Measurements from ENCODE around the gene MERTK.
A peak's percentile ranks its signal among the peaks of the same experiment; 100 is the strongest.
"Not testable (repeated sequence)": the region's sequence is repeated elsewhere in the genome, so short reads cannot be mapped to it uniquely, and the experiment has no call there.

MERTK gene

DNA sequence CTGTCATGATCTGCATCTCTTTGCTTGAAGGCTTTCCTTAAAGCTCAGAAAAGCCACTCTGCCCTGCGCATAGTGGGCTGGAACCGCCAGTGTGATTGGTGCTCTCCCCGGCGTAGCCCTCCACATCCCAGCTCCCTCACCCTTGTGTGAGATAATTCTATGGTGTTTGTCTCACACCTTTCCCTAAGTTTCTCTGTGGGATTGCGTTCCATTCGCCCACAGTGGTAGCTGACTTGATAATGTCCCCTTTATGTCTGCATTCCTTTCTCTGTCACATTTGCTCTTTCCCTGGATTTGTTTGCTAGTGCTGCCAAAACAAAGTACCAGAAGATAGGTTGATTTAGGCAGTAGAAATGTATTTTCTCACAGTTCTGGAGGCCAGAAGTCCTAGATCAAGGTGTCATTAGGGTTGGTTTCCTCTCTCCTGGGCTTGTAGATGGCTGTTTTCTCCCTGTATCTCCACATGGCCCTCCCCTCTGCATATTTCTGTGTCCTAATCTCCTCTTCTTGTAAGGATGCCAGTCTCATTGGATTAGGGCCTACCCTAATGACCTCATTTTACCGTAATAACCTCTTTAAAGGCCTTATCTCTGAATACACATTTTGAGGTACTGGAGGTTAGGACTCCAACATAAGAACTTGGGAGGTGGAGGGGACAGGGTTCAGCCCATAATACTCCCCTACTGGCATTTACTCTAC lies 149.3 kb downstream of the MERTK start:
- no peak for DNase-seq (ENCODE audit: low read depth)

DNA sequence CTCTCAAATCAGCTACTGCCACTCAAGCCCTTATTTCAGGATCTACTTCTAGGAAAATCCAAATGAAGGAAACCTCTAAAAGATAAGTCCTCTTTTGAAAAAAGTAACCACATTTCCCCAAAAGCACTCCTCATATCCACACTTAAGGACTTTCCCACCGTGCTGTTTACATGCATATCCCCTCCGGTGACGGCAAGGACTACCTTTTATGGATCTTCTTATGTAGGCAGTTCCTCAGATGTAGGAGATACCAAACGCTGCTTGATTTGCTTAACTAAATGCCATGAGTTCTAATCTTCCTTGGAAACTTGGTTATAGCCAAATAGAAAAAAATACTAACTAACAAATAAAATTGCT lies 149.8 kb downstream of the MERTK start:
- DNase-seq (ENCODE audit: low read depth), result no peak

DNA sequence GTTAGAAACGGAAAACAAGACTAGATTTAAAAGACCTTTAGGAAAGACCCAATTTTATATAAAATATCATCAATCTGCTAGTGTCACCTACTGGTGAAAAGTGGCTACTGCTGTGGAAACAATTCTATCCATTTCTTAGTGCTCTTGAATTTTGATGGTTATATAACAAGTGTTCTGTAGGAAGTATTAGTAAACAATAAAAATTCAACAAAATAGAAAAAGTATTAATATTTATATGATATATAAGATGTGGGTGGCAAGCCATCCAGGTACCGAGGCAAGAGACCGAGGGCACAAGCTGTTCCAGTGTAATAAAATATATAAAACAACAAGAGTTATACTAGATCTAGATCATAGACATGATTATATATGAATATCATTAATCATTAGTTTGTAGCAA lies 150.5 kb downstream of the MERTK start:
- no peak for DNase-seq (ENCODE audit: low read depth)

DNA sequence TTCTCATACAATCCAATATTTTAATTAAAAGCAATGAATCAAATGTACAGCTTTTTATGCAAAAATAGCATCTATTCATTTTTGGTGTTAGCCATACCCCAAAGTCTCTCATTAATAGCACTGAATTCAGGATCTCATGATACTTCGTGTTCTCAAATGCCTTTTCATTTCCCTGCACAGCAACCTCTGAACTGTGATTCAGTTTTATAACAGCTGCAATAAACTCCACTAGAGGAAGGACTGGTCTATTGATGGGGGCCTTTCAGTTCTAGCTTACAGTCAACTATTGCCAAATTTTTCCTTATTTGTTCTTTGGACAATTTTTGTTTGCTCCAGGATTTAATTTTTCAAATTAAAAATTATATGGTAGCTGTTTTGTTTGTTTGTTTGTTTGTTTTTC lies 151.9 kb downstream of the MERTK start:
- no peak for DNase-seq (ENCODE audit: low read depth)

DNA sequence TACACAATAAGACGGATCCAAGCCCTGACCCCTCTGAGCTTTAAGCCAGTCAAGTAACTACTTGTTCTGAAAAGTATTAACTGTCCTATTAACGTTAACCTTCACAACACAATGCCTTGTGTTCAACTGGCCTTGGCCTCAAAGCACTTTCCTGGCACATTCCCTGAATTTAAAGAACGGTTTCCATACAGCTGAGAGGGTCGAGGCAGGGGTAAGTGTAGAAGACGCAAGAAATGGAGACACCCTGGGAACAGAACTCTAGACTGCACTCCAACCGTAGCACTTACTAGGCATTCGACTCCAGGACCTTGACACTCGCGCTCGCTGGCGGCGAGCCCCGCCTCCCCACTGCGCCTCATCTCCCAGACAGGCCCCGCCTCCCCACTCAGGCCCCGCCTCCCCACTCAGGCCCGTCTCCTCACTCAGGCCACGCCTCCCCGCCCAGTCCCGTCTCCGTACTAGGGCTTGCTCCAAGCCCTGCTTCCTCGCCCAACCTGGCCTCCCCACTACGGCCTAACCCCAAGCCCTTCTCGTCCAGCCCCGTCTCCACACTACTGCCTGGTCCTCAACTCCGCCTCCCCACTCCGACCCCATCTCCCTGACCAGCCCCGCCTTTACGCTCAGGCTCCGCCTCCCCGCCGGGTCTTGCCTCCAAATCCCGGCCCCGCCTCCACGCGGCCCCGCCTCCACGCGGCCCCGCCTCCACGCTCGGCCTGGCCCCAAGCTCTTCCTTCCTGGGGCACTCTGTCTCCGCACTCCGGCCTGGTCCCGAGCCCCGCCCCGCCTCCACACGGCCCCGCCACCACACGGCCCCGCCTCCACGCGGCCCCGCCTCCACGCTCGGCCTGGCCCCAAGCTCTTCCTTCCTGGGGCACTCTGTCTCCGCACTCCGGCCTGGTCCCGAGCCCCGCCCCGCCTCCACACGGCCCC lies 155.8 kb downstream of the MERTK start:
- peak; percentile 94 for DNase-seq (ENCODE audit: low read depth)

DNA sequence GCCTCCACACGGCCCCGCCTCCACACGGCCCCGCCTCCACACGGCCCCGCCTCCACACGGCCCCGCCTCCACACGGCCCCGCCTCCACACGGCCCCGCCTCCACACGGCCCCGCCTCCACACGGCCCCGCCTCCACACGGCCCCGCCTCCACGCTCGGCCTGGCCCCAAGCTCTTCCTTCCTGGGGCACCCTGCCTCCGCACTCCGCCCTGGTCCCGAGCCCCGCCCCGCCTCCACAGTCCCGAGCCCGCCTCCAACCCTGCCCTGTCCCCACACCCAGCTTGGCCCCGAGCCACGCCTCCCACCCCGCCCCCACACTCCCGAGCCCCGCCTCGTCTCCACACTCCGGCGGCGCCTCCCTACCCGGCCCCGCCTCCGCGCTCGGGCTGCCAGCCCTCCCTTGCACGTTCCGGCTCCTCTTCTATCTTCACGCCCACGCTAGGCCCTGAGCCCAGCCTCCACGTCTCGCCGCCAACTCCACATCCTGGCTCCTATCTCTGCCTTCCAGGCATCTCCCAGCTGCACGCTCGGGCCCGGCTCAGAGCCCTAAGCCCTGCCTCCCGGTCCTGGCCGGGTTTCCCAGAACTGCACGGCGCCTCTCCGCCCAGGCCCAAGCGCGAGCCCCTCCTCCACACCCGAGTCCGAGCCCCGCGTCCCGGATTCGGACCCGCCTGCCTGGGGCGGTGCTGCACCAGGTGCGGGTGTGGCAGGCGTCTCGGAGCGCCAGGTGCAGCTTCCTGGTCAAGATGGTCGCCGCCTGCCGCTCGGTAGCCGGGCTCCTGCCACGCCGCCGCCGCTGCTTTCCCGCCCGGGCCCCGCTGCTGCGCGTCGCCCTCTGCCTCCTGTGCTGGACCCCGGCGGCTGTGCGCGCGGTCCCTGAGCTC lies 156.7 kb downstream of the MERTK start, which contains the start of gene TMEM87B:
TMEM87B (plus strand) TSS at position 423 of the 883 bp plus-strand sequence; CDS start at position 746, 323 bp downstream.
- peak; percentile 95 for DNase-seq (ENCODE audit: low read depth)

DNA sequence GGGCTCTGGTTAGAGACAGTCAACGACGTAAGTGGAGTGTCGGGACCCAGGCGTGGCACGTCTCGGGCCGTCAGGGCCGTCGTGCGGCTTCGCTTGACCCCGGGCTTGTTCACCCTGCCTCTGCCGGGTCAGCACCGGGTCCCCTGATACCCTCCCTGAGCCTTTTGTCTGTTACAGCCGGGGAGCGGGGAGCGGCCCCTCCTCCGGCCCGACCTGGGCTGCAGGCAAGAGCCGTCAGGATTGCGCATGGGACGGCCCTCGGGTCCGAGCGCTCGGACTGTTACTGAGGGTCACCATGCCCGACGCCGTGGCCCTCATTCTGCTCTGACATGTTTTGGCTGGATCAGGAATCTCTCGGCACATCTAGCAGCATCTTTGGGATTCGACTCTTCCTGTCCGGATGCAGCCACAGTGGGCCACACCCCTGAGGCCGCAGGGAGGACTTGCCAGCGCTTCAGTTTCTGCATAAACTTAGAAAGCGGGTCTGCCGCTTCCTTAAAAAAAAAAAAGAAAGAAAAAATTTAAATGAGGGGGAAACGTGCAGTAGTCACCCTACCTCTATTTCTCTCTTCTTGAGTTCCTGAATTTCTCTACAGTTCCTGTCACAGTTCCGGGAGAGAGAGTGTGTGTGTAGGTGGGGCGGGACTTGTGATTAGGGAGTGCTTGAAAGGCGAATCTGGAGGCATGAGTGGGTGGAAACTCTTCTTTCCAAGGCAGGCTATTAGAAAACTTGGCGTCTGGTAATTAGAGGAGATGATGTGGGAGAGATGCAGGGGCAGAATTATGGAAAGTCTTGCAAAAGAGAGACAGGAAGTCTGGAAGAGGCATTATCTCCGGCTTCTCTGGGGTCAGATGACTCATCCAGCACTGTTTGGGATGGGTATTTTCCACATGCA lies 157.6 kb downstream of the MERTK start:
- no peak for DNase-seq (ENCODE audit: low read depth)

DNA sequence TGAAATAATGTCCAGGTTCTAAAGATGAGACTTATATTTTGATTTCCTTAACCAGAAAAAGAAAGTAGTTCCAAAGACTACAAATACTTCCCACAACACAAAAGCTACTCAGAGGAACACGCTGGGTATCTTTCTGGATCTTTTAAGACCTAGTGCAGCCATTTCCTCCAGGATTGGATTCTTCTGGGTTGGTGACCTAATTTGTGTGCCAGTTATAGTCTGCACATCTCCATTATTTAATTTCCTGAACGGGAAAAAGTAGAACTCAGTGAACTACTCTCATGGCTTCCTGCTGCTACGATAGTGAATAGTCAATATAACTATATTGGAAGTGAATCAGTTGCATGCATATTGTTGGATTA lies 158.2 kb downstream of the MERTK start:
- no peak for DNase-seq (ENCODE audit: low read depth)

DNA sequence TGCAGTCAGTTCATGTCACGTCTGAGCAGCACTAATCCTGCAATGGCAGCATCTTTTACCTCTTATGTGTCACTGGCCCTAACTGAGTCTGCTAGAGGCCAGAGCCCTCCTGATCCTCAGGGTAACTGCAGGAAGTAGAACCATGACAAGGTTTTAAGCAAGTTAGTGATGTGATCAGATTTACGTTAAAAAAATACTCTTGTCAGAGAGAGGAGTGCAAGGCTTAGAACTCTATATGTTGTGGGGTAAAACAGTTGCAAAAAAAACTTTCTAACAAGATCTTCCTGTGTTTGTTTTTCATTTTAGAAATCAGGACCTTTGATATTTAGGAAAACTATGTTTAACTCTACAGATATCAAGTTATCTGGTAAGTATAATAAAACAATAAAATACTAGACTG lies 161.3 kb downstream of the MERTK start:
- DNase-seq (ENCODE audit: low read depth), result no peak

DNA sequence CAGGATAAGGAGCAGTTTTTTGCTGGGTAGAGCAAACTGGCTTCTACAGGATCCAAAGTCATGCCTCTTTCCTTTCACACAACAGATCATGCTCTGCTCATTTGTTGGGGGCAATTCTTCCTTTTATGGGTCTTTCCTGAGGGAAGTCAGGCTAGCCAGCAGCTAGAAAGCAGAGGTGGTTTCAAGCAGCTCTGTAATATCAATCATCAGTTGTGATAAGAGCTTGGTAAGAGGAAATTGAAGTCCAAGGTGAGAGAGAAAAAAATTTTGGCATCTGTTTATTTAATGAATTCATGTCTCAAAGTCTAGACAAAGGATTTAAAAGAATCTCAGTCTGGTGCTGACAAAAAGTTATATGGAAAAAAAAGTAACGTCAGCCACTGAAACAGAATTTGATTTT lies 162.9 kb downstream of the MERTK start:
- no peak for DNase-seq (ENCODE audit: low read depth)

DNA sequence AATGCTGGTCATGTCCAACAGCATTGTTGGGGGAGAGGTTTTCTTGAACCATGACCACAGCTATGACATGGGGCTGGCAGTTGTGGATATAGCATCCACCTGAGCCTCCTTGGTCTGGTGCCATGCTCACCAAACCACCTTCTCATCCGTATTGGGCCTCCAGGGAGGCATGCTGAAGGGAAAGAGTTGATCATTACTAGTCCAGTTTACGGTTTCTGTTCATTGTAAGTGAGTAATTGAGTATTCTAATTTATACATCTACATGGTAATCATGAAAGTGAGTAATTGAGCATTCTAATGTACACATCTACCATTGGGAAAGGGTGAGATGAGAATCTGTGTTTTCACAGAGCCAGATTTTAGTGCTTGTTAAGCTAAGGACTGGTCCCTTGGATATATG lies 163.4 kb downstream of the MERTK start:
- DNase-seq (ENCODE audit: low read depth), result no peak

DNA sequence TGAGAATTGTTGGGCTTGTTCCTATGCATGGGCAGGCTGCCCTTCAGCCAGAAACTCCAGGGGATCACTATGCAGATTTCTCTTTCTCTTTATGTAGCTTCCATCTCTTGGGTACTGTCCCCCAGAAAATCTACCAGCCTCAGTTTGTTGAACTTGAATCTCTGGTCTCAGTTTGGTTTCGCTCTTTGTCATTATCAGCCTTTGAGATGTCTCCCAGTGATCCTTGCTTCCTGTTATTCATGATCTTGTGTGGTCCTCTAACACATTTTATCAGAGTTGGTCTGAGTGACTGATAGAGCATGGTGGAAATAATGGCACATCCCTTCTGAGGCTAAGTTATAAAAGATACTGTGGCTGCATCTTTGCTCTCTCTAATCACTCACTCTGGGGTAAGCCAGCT lies 164.5 kb downstream of the MERTK start:
- no peak for DNase-seq (ENCODE audit: low read depth)

DNA sequence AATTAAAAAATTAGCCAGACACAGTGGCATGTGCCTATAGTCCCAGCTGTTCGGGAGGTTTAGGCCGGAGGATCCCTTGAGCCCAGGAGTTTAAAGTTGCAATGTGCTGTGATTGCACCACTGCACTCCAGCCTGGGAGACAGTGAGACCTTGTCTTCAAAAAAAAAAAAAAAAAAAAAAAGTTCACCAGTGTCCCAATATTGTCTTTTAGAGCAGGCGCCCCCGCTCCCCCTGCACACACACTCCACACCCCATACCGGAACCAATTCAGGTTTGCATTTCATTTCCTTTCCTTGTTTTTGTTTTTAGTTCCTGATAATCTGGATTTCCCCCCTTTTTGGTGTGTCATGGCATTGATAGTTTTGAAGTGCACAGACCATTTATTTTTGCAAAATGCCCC lies 167.1 kb downstream of the MERTK start:
- DNase-seq (ENCODE audit: low read depth), result no peak

DNA sequence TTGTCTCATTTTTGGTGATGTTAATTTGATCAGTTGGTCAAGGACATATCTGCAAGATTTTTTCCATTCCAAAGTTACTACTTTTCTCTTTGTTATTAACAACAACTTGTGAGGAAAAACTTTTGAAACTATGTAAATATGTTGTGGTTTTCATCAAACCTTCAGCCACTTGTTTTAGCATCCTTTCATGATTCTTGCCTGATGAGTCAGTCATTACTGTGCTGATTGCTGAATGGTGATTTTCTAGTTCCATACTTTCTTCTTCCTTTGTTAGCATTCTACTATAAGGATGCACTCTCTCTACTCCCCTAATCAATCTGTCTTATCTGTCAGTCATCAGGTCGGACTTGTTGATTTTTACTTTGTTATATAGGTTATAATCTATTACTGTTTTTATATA lies 167.6 kb downstream of the MERTK start:
- no peak for DNase-seq (ENCODE audit: low read depth)

DNA sequence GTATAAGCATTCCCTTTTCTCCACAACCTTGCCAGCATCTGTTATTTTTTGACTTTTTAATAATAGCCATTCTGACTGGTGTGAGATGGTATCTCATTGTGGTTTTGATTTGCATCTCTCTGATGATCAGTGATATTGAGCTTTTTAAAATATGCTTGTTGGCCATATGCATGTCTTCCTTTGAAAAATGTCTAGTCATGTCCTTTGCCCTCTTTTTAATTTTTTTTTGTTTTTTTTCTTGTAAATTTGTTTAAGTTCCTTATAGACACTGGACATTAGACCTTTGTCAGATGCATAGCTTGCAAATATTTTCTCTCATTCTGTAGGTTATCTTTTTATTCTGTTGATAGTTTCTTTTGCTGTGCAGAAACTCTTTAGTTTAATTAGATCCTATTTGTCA lies 171.4 kb downstream of the MERTK start:
- DNase-seq (ENCODE audit: low read depth), result not testable (repeated sequence)

DNA sequence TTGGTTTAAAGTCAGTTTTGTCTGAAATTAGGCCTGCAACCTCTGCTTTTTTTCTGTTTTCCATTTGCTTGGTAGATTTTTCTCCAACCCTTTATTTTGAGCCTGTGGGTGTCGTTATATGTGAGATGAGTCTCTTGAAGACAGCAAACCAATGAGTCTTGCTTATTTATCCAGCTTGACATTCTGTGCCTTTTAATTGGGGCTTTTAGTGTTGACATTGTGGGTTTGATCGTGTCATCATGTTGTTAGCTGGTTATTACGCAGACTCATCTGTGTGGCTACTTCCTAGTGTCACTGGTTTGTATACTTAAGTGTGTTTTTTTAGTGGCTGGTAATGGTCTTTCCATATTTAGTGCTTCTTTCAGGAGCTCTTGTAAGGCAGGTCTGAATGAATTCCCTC lies 175.5 kb downstream of the MERTK start:
- DNase-seq (ENCODE audit: low read depth), result no peak

DNA sequence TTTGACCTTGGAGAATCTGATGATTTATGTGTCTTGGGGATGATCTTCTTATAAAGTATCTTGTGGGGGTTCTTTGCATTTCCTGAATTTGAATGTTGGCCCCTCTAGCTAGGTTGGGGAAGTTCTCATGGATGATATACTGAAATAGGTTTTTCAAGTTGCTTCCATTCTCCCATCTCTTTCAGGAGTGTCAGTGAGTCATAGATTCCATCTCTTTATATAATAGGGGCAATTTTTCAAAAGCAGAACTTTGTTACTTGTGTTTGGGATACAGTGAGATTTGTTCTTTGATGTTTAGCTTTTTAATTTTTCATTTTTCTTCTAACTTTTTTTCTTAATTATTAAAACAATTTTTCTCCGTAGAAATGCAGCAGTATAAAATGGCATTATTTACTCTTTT lies 176.1 kb downstream of the MERTK start:
- no peak for DNase-seq (ENCODE audit: low read depth)

DNA sequence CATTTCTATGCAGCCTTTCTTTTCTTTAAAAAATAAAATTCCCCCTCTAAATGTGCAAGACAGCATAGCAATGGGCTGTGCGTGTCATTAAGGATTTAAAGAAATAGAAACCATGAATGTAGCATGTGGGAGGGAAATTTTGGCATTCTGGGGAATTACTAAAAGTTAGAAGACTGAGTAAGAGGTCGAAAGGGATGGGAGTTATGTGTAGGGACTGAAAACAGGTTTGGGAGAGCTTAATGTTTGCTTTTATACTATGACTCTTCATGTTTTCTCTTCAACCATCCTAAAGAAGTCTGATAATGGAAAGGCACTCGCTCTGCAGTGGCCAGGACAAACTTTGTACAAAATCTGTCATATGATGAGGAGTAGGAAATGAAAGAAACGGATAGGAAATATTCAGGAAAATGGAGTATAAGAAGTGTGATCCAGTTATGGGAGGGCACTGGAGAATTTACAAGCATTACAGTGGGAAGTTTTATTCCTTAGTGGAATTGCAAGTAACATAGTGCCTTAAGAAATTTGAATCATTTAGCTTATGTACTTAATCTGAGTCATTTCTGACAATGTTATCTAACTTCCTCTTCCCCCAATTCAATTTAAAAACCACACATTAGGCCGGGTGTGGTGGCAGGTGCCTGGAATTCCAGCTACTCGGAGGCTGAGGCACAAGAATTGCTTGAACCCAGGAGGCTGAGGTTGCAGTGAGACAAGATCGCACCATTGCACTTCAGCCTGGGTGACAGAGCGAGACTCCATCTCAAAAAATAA lies 177.3 kb downstream of the MERTK start:
- DNase-seq (ENCODE audit: low read depth), result no peak

DNA sequence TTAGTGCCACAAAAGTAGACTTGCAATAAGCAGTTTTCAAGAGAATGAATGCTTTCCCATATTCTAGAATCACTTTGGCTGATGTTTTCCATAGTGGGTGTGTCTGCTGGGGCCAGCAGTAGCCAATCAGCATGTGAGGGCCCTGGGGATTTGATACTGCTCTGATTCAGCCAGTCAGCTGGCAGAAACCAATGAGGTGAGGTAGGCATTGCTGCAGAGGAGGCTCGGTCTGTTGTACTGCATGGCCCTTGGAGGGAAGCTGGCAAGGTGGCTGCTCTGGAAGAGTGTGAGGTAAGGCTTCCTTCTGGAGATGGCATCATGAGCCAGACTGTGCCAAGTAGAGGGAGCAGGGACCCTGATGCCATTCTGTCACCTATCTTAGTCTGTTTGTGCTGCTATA lies 179.4 kb downstream of the MERTK start:
- no peak for DNase-seq (ENCODE audit: low read depth)

Measured in activated gamma-delta T cell treated with anti-CD3 and anti-CD28 coated beads, Interleukin-2, amount 50 U/mL, for 16 hours (primary cell).